BE2C (cell line): ENCODE results near the gene SOX3.

ENCODE experiments used
- DNase-seq: peaks from one replicate; pipeline ENCODE4 v3.0.0-alpha.2; 2020
- H3K27me3 ChIP-seq: fragments of 250-450 bp; sonication (Bioruptor Pico); 2 replicates; pipeline ENCODE4 v1.5.1; 2020; ENCODE audit warnings: mild to moderate bottlenecking
- H3K36me3 ChIP-seq: fragments of 250-450 bp; sonication (Bioruptor Pico); 2 replicates; pipeline ENCODE4 v1.5.1; 2020; ENCODE audit warnings: mild to moderate bottlenecking
- H3K4me1 ChIP-seq: fragments of 250-450 bp; sonication (Bioruptor Pico); 2 replicates; pipeline ENCODE4 v1.5.1; 2020
- H3K4me3 ChIP-seq: 2 replicates; pipeline ENCODE4 v1.5.1; 2011; ENCODE audit warnings: low read depth, low read length
- H3K9me3 ChIP-seq: fragments of 250-450 bp; sonication (Bioruptor Pico); 2 replicates; pipeline ENCODE4 v1.5.1; 2020
- TF ChIP-seq, protein P1 (sequence below): IDR thresholded peaks from 2 replicates; pipeline ENCODE4 v1.5.1; 2012; ENCODE audit warnings: mild to moderate bottlenecking, low read depth, low read length

SOX3 gene

GRCh38 chrX:140514554-140514953 is 9.7 kb upstream of the SOX3 start:
- Histone ChIP-seq H3K4me3 (no peak overlapping the region), H3K27me3 (peaks cover 15% of the 10 kb centered on the region), H3K9me3 (no peaks in the 10 kb centered on the region), H3K4me1 (no peaks in the 10 kb centered on the region), H3K36me3 (no peaks in the 10 kb centered on the region)
- DNase-seq, result no peak
- TF ChIP-seq, protein P1, sequence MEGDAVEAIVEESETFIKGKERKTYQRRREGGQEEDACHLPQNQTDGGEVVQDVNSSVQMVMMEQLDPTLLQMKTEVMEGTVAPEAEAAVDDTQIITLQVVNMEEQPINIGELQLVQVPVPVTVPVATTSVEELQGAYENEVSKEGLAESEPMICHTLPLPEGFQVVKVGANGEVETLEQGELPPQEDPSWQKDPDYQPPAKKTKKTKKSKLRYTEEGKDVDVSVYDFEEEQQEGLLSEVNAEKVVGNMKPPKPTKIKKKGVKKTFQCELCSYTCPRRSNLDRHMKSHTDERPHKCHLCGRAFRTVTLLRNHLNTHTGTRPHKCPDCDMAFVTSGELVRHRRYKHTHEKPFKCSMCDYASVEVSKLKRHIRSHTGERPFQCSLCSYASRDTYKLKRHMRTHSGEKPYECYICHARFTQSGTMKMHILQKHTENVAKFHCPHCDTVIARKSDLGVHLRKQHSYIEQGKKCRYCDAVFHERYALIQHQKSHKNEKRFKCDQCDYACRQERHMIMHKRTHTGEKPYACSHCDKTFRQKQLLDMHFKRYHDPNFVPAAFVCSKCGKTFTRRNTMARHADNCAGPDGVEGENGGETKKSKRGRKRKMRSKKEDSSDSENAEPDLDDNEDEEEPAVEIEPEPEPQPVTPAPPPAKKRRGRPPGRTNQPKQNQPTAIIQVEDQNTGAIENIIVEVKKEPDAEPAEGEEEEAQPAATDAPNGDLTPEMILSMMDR, result no peak

DNA sequence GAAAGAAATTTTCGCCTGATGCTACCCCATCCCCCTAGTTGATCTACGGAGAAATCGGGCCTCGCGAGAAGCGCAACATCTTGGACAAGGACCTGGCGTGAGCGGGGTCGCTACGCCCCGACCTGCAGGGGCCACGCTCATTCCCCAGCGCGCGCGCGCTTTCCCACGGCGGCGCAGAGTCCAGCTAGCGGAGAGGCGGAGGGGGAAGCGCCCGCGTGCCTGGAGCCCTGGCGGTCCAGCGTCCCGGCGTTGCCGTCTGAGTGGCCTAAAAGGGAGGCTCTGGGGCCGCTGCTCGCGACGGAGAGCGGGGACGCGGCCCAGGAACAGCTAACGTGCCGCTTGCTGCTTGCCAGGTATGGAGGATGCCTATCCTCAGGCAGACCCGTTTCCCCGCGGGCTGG is 6.0 kb upstream of the SOX3 start:
- Histone ChIP-seq H3K36me3 (no peaks in the 10 kb centered on the region), H3K9me3 (no peaks in the 10 kb centered on the region), H3K27me3 (peaks cover 42% of the 10 kb centered on the region), H3K4me3 (no peak overlapping the region), H3K4me1 (no peaks in the 10 kb centered on the region)
- TF ChIP-seq, protein P1, result no peak
- DNase-seq, result no peak

- no peaks in the 10 kb centered on the region for H3K9me3 ChIP-seq
- no peak overlapping the region for H3K4me3 ChIP-seq
- DNase-seq, result no peak
- no peaks in the 10 kb centered on the region for H3K4me1 ChIP-seq
- TF ChIP-seq, protein P1, result no peak
- no peaks in the 10 kb centered on the region for H3K36me3 ChIP-seq
- H3K27me3 ChIP-seq, result peaks cover 47% of the 10 kb centered on the region
Observed at GRCh38 chrX:140510306-140510676, 5.4 kb upstream of the SOX3 start.

GRCh38 chrX:140509468-140510305 is 4.8 kb upstream of the SOX3 start:
- Histone ChIP-seq H3K9me3 (no peaks in the 10 kb centered on the region), H3K4me1 (no peaks in the 10 kb centered on the region), H3K4me3 (no peak overlapping the region), H3K27me3 (peaks cover 51% of the 10 kb centered on the region), H3K36me3 (no peaks in the 10 kb centered on the region)
- no peak for DNase-seq
- TF ChIP-seq, protein P1, result no peak

- TF ChIP-seq, protein P1, result no peak
Observed at GRCh38 chrX:140508958-140509357, 4.1 kb upstream of the SOX3 start.

DNA sequence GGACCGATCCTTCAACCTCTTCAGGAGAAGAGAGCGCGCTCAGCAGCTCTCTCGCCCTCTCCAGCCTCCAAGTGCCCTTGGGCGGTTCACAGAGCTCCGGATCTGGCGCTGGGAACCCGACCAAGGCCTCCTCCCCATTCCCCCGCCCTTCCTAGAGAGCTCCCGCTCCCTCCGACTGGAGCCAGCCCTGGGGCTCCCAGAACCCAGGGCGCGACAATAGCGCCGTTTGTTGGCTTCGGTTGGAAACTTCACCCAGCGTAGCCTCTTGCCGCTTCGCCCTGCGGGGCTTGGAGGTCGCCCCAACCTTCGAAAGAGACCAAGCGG is 3.1 kb upstream of the SOX3 start:
- Histone ChIP-seq H3K27me3 (peaks cover 66% of the 10 kb centered on the region), H3K4me3 (no peak overlapping the region), H3K4me1 (no peaks in the 10 kb centered on the region), H3K36me3 (no peaks in the 10 kb centered on the region), H3K9me3 (no peaks in the 10 kb centered on the region)
- TF ChIP-seq, protein P1, result no peak
- no peak for DNase-seq

More at GRCh38 chrX:140508958-140509357, 4.1 kb upstream of the SOX3 start:
- no peaks in the 10 kb centered on the region for H3K36me3 ChIP-seq
- H3K4me3 ChIP-seq, result no peak overlapping the region
- no peaks in the 10 kb centered on the region for H3K9me3 ChIP-seq
- H3K27me3 ChIP-seq, result peaks cover 58% of the 10 kb centered on the region
- no peak for DNase-seq
- no peaks in the 10 kb centered on the region for H3K4me1 ChIP-seq
